ENCODE measurements around the gene UBE2L6. TPM values are rescaled to one million over a fixed set of nuclear protein-coding genes. Genes with fewer than 3 reads are reported as not detected.

The UBE2L6 gene
- 36.4 and 50.7 TPM in 2 replicates for total RNA-seq

GRCh38 chr11:57567515-57568329, at the start of gene UBE2L6:
TSS of gene UBE2L6 (minus strand) at chr11:57567672. CDS start at chr11:57567611, 61 bp downstream.

DNA sequence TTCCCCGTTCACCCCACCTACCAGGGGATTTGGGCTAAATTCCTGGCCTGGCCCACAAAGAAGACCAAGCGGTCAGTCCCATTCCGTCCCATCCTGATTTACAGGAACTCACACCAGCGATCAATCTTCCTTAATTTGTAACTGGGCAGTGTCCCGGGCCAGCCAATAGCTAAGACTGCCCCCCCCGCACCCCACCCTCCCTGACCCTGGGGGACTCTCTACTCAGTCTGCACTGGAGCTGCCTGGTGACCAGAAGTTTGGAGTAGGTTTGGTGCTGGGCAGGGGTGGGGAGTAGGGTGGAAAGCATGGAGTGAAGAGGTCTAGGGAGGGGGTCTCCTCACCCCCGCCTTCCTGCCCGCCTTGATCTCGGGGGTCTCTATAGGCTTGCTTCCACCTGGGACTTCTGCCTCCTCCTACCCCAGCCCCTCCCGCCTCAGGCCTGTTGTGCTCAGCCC, 30.0 kb upstream of the UBE2L6 start, which contains the start of gene SERPING1:
Gene SERPING1, plus strand, starts transcription at position 225 of the 455 bp plus-strand sequence. CDS start 586 bp downstream, outside the sequence.

GRCh38 chr11:57536947-57537619, 30.4 kb downstream of the UBE2L6 start, which contains the start of gene SMTNL1:
TSS of gene SMTNL1 (plus strand) at chr11:57537595. CDS start at chr11:57542643, 5,048 bp downstream.

DNA sequence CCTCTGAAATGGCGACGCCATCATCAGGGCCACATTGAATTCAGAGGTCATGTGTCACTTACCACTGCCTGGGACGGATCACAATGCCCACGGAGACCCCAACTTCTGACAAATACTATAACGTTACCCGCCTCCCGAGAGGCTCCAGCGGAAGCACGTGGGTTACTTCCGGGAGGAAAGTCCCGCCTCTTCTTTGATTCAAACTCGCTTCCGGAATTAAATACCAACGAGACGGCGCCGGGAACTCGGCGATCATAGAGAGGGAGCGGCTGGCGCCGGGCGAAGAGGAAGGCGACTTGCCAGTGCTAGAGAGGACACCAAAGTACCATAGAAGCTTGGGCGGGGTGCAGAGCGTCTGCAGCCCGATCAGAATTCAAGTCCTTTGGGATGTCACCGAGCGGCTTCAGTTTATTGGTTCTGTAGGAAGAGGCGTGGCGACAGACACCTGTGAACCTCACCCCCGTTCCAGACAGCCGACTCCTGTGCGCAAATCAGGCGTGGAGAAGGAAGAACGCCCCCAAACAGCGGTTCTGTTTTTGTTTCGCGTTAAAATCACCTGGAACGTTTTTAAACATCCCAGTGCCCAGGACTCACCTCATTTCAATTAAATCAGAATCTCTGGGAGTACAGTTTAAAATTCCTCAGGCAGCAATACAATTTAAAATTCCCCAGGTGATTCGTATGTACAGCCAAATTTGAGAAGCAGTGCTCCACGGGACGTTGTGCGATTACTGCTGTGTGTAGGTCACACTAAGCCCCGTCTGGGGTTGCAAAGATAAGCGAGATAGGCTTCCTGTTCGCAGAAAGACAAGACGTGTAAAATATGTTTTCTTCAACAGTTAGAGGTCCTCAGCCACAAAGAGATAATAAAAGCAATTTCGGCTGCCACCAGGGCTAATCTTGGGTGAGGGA, 36.6 kb downstream of the UBE2L6 start, which contains the start of gene TIMM10:
Gene TIMM10, minus strand, starts transcription at position 159 of the 912 bp plus-strand sequence. CDS start 565 bp downstream, outside the sequence.

GRCh38 chr11:57515332-57516060, 52.0 kb downstream of the UBE2L6 start, which contains the start of gene SLC43A1:
TSS of gene SLC43A1 (minus strand) at chr11:57515702. CDS start at chr11:57514111, 1,591 bp downstream.

Other genes starting within 250 kb of the UBE2L6 start
- 90.4 and 93.2 TPM in 2 replicates for gene TNKS1BP1, start 242.7 kb downstream of the UBE2L6 start, total RNA-seq
- gene SSRP1, start 231.8 kb downstream of the UBE2L6 start, total RNA-seq: 79.5 and 155 TPM in 2 replicates
- gene P2RX3, start 229.3 kb downstream of the UBE2L6 start, total RNA-seq: not detected in 2 replicates
- not detected in 2 replicates for gene PRG3, start 186.5 kb downstream of the UBE2L6 start, total RNA-seq
- gene PRG2, start 177.0 kb downstream of the UBE2L6 start, total RNA-seq: 0.11 and 0.37 TPM in 2 replicates
- 85.2 and 98.7 TPM in 2 replicates for gene SLC43A3, start 140.6 kb downstream of the UBE2L6 start, total RNA-seq
- under 0.01 and 0.25 TPM in 2 replicates for gene RTN4RL2, start 107.1 kb downstream of the UBE2L6 start, total RNA-seq
- 18.0 and 22.5 TPM in 2 replicates for gene SLC43A1, start 52.0 kb downstream of the UBE2L6 start, total RNA-seq
- 47.5 and 65.8 TPM in 2 replicates for gene TIMM10, start 36.9 kb downstream of the UBE2L6 start, total RNA-seq
- gene SMTNL1, start 30.1 kb downstream of the UBE2L6 start, total RNA-seq: not detected in 2 replicates
- 4.3 and 9.6 TPM in 2 replicates for gene SERPING1, start 30.0 kb upstream of the UBE2L6 start, total RNA-seq
- gene YPEL4, start 82.2 kb upstream of the UBE2L6 start, total RNA-seq: 0.66 and 1.6 TPM in 2 replicates
- gene CLP1, start 90.1 kb upstream of the UBE2L6 start, total RNA-seq: 16.4 and 21.9 TPM in 2 replicates
- 26.9 and 29.2 TPM in 2 replicates for gene ZDHHC5, start 100.4 kb upstream of the UBE2L6 start, total RNA-seq
- gene MED19, start 144.5 kb upstream of the UBE2L6 start, total RNA-seq: 13.5 and 14.8 TPM in 2 replicates
- 50.0 and 65.7 TPM in 2 replicates for gene TMX2, start 144.9 kb upstream of the UBE2L6 start, total RNA-seq
- gene SELENOH, start 173.8 kb upstream of the UBE2L6 start, total RNA-seq: 94.1 and 131 TPM in 2 replicates
- not detected in 2 replicates for gene BTBD18, start 184.1 kb upstream of the UBE2L6 start, total RNA-seq
- 87.6 and 93.8 TPM in 2 replicates for gene CTNND1, start 194.1 kb upstream of the UBE2L6 start, total RNA-seq

Data from uterine smooth muscle cell (primary cell).